Subcutaneous abdominal adipose tissue (tissue), 5 donors: ENCODE data around the gene THAP4.

Experiments used
- H3K27ac ChIP-seq: one replicate; pipeline ENCODE4 v1.7.0; 2013; ENCODE audit warnings: low read depth, mild to moderate bottlenecking, inconsistent platforms, low read length, moderate library complexity
- H3K27me3 ChIP-seq, 5 donors: one replicate each; pipeline ENCODE4 v1.7.0; 2013; ENCODE audit warnings: low read length in 5 of 5, inconsistent platforms in 1 of 5; ENCODE audit not compliant: control insufficient read depth in 5 of 5, insufficient read depth in 4 of 5
- H3K36me3 ChIP-seq, 5 donors: one replicate each; pipeline ENCODE4 v1.7.0; 2013; ENCODE audit warnings: low read length in 5 of 5; ENCODE audit not compliant: control insufficient read depth in 5 of 5, insufficient read depth in 5 of 5
- H3K4me1 ChIP-seq, 5 donors: one replicate each; pipeline ENCODE4 v1.7.0; 2013; ENCODE audit warnings: low read length in 5 of 5, mild to moderate bottlenecking in 3 of 5, moderate library complexity in 1 of 5; ENCODE audit not compliant: control insufficient read depth in 5 of 5, insufficient read depth in 5 of 5
- H3K4me3 ChIP-seq, 5 donors: one replicate each; pipeline ENCODE4 v1.7.0; 2013; ENCODE audit warnings: low read length in 5 of 5, low read depth in 1 of 5
- H3K9ac ChIP-seq, 5 donors: one replicate each; pipeline ENCODE4 v1.7.0; 2013; ENCODE audit warnings: low read length in 5 of 5, mild to moderate bottlenecking in 4 of 5, moderate library complexity in 3 of 5
- H3K9me3 ChIP-seq, 5 donors: one replicate each; pipeline ENCODE4 v1.7.0; 2013; ENCODE audit warnings: low read length in 5 of 5; ENCODE audit not compliant: control insufficient read depth in 5 of 5
- donor health status: healthy.
- donor health status: healthy.
- donor health status: healthy.
- donor health status: healthy.
- donor health status: healthy.

Gene THAP4

DNA sequence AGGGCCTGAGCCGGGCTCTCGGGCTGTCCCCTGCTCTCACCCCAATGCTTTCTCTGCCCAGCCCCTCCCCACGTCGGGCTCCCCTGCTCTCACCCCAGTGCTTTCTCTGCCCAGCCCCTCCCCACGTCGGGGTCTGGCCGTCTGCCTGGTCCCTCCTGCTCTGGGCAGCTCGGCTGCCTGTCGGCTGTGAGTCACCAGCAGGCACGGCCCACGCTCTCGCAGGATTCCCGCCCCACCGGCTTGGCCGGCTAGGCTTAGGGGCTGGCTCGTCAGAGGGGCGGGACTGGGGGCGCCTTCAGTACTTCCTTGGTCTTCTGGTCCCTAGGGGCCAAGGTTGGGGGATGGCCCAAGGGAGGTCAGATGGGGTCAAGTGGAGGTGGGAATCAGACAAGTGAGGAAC lies 75.1 kb downstream of the THAP4 start:
- Histone ChIP-seq H3K9ac (no peak overlapping the region), H3K27ac (peak overlapping the region; percentile 69), H3K4me3 (peak overlapping the region in 2 of 5 donors; percentile 22 to 52), H3K4me1 (peaks cover 6 to 69% (median 58%) of the 10 kb centered on the region in 5 donors), H3K36me3 (peaks cover 0 to 28% (median 21%) of the 10 kb centered on the region in 5 donors), H3K27me3 (no peaks in the 10 kb centered on the region), H3K9me3 (peaks cover 0 to 2% (median 0%) of the 10 kb centered on the region in 5 donors)

- peaks cover 0 to 6% (median 4%) of the 10 kb centered on the region in 5 donors for H3K9me3 ChIP-seq
- H3K4me3 ChIP-seq, result peak overlapping the region; percentile 72 to 85 (median 79)
- H3K27me3 ChIP-seq, result no peaks in the 10 kb centered on the region
- H3K9ac ChIP-seq, result peak overlapping the region; percentile 29 to 92 (median 63)
- peak overlapping the region; percentile 92 for H3K27ac ChIP-seq
- H3K4me1 ChIP-seq, result peaks cover 6 to 69% (median 59%) of the 10 kb centered on the region in 5 donors
- H3K36me3 ChIP-seq, result peaks cover 0 to 23% (median 21%) of the 10 kb centered on the region in 5 donors
These were observed 76.0 kb downstream of the THAP4 start for GRCh38 chr2:241560883-241561474.

- Histone ChIP-seq H3K27me3 (no peaks in the 10 kb centered on the region), H3K4me3 (peak overlapping the region; percentile 72 to 85 (median 79)), H3K4me1 (peaks cover 6 to 73% (median 65%) of the 10 kb centered on the region in 5 donors), H3K9me3 (peaks cover 0 to 6% (median 5%) of the 10 kb centered on the region in 5 donors), H3K27ac (peak overlapping the region; percentile 92), H3K9ac (peak overlapping the region; percentile 29 to 92 (median 68)), H3K36me3 (peaks cover 0 to 21% (median 21%) of the 10 kb centered on the region in 5 donors)
These were observed 76.6 kb downstream of the THAP4 start for GRCh38 chr2:241560162-241560882.

DNA sequence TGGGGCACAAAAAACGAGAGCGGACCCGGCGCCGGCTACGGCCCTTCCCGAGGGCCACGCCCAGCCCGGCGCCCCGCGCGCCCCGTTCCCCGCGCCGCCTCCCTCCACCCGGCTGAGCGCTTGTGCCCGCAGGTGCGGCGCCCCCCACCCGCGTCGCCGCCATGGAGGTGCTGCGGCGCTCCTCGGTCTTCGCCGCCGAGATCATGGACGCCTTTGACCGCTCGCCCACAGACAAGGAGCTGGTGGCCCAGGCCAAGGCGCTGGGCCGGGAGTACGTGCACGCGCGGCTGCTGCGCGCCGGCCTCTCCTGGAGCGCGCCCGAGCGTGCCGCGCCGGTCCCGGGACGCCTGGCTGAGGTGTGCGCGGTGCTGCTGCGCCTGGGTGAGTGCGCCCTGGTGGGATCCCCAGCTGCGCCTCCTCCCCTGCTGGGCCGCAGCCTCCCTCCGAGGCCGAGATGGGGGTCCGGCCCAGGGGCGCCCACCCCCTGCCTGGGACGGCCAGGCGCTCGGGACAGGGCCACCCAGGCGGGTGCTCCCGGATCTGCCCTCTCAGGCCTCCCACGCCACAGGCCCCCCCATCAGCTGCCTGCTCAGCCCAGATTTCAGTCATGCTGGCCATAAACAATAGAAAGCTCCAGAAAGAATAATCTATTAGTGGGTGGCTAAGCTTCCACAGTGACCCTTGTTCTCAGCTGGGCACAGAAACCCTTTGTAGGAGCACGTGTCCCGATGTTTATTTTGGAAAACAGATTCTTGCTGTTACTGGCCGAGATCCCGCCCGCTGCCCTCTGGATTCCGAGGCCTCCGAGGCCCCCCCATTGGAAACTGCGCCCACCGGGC lies 77.4 kb downstream of the THAP4 start:
- peaks cover 0 to 6% (median 5%) of the 10 kb centered on the region in 5 donors for H3K9me3 ChIP-seq
- H3K4me1 ChIP-seq, result peaks cover 8 to 76% (median 65%) of the 10 kb centered on the region in 5 donors
- peak overlapping the region; percentile 29 to 92 (median 68) for H3K9ac ChIP-seq
- peak overlapping the region; percentile 64 to 85 (median 73) for H3K4me3 ChIP-seq
- H3K27me3 ChIP-seq, result no peaks in the 10 kb centered on the region
- peaks cover 0 to 21% (median 20%) of the 10 kb centered on the region in 5 donors for H3K36me3 ChIP-seq
- peak overlapping the region; percentile 92 for H3K27ac ChIP-seq

- Histone ChIP-seq H3K4me1 (peaks cover 11 to 76% (median 66%) of the 10 kb centered on the region in 5 donors), H3K9me3 (peaks cover 0 to 6% (median 5%) of the 10 kb centered on the region in 5 donors), H3K4me3 (peak within 1 kb of the TSS; percentile 64 to 85 (median 73))
These were observed 78.2 kb downstream of the THAP4 start, which contains the start of gene BOK for GRCh38 chr2:241558532-241559322. Gene BOK (plus strand): TSS chr2:241558745. CDS start chr2:241559484, 739 bp downstream.

DNA sequence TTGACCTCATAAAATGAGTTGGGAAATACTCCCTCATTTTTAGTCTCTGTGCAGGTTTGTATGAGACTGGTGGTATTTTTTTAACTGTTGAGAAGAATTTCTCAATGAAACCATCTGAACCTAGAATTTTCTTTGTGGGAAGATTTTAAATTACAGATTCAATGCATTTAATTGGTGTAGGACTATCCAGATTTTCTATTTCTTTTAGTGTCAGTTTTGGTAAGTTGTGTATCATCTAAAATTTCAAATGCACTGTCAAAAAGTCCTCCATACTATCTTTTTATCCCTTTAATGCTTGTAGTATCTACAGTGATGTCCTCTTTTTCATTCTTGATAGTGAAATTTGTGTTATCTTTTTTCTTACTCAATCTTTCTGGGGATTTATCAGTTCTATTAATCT lies 80.2 kb downstream of the THAP4 start:
- H3K4me3 ChIP-seq, result no peak overlapping the region
- H3K36me3 ChIP-seq, result no peaks in the 10 kb centered on the region
- H3K27ac ChIP-seq, result no peak overlapping the region
- peaks cover 0 to 6% (median 5%) of the 10 kb centered on the region in 5 donors for H3K9me3 ChIP-seq
- H3K27me3 ChIP-seq, result no peaks in the 10 kb centered on the region
- no peak overlapping the region for H3K9ac ChIP-seq
- H3K4me1 ChIP-seq, result peaks cover 9 to 72% (median 67%) of the 10 kb centered on the region in 5 donors

More at GRCh38 chr2:241558532-241559322, 78.2 kb downstream of the THAP4 start, which contains the start of gene BOK:
- peak within 1 kb of the TSS; percentile 92 for H3K27ac ChIP-seq
- H3K9ac ChIP-seq, result peak within 1 kb of the TSS in 4 of 5 donors; percentile 23 to 79 (median 48)
- H3K36me3 ChIP-seq, result peaks cover 0 to 17% (median 16%) of the 10 kb centered on the region in 5 donors
- no peaks in the 10 kb centered on the region for H3K27me3 ChIP-seq

DNA sequence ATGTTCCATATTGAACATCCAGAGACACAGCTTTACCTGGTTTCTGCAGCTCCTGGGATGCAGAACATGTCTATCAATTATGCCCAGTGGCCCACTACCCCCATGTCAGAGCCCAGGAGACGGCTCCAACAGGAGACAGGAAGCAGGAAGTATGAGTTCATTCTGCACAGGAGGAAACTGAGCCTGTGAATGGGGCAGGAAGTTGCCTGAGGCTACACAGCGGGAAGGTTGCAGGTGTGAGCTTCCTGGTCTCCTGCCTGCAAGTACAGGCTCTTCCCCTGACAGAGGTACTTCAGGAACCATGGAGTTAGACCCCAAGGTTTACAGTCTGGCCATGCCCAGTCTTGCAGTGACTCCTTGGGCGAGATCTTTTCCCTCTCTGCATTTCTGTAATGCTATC lies 81.2 kb downstream of the THAP4 start:
- peaks cover 0 to 6% (median 5%) of the 10 kb centered on the region in 5 donors for H3K9me3 ChIP-seq
- H3K9ac ChIP-seq, result no peak overlapping the region
- H3K4me1 ChIP-seq, result peaks cover 8 to 73% (median 66%) of the 10 kb centered on the region in 5 donors
- peak overlapping the region in 1 of 5 donors; percentile 29 for H3K4me3 ChIP-seq
- no peaks in the 10 kb centered on the region for H3K36me3 ChIP-seq
- H3K27ac ChIP-seq, result peak overlapping the region; percentile 55
- no peaks in the 10 kb centered on the region for H3K27me3 ChIP-seq

DNA sequence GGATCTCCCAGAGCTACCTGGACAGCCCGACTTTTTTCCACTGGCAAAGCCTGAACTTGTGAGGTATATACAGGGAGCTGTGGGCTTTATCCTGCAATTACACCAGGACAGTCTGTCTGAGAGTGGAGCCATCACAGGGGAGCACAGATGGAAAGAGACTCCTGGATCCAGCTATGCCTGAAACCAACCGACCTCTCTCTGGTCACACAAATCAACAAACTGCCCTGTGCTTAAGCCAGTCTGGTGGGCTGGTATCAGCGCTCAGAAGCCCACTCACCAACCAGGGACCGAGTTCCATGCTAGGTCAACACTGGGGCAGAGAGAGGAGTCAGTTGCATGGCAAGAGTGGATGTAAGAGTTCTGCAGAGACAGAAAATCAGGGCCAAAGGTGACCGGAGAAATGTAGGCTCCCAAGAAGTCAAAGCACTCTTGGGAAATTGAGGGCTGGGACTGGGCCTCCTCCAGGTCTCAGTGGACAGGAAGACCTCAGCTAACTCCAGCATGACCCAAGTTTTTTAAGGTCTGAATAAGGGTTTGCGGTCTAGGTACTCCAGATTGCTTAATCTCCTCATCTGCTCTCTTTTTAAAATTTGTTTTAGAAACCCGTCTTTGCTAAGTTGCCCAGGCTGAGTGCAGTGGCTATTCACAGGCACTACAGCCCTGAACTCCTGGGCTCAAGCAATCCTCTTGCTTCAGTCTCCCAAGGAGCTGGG lies 82.2 kb downstream of the THAP4 start:
- peak overlapping the region; percentile 55 for H3K27ac ChIP-seq
- peak overlapping the region in 1 of 5 donors; percentile 2 for H3K9ac ChIP-seq
- peaks cover 0 to 6% (median 5%) of the 10 kb centered on the region in 5 donors for H3K9me3 ChIP-seq

More for the DNA sequence above, 82.2 kb downstream of the THAP4 start:
- H3K4me1 ChIP-seq, result peaks cover 6 to 70% (median 64%) of the 10 kb centered on the region in 5 donors
- H3K27me3 ChIP-seq, result no peaks in the 10 kb centered on the region
- peak overlapping the region in 1 of 5 donors; percentile 42 for H3K4me3 ChIP-seq
- H3K36me3 ChIP-seq, result no peaks in the 10 kb centered on the region
